ENCODE data around the gene NSMCE4A. TPM values are rescaled to one million over a fixed set of nuclear protein-coding genes. Genes with fewer than 3 reads are reported as not detected.

Gene NSMCE4A
- total and polyA plus RNA-seq, 9 of the 15 experiments (the other 6 are each of a cell fraction or from before 2014, with no cell fraction given): 8.4 to 88.5 (median 46.4) TPM

DNA sequence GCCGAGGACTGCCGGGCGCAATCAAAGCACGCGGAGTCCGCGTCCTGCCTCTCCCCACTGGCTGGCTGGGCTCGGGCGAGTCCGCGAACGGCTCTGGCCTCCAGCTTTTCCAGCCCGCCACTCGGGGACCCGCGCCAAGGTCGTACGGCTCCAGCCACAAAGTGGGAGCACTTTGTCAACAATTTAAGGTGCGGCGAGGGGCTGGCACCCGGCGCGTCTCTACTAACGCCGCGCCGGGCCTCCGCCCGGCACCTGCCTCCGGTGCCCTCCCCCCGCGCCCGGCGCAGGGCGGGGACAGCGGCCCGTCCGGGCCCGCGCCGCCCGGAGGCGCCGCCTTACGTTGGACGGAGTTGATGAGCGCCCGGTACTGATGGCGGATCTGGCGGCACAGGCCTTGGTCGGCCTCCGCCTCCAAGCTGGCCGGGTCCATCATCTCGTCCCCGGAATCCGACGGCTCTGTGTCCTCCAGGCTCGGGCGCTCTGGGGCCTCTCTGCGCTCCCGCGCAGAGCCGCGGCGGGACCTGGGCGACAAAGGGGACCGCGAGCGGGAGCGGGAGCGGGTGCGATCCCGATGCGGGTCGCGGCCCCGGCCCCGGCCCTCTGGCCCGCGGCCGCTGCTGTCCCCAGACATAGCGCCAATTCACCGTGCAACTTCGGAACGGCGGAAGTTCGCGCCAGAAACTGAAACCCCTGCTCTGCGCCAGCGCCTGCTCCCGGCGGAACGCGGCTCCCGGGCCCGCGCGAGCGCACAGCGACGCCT, at the start of gene NSMCE4A (continued):
- TF ChIP-seq RBM17 (IDR thresholded peaks at IDR 0.05; ENCODE audit: borderline replicate concordance, low read depth, low read length): no peak
- TF ChIP-seq, protein P1, sequence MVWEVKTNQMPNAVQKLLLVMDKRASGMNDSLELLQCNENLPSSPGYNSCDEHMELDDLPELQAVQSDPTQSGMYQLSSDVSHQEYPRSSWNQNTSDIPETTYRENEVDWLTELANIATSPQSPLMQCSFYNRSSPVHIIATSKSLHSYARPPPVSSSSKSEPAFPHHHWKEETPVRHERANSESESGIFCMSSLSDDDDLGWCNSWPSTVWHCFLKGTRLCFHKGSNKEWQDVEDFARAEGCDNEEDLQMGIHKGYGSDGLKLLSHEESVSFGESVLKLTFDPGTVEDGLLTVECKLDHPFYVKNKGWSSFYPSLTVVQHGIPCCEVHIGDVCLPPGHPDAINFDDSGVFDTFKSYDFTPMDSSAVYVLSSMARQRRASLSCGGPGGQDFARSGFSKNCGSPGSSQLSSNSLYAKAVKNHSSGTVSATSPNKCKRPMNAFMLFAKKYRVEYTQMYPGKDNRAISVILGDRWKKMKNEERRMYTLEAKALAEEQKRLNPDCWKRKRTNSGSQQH (CRISPR knock-in tag; IDR thresholded peaks at IDR 0.05): no peak
- TF ChIP-seq ZNF778 (CRISPR knock-in tag; IDR thresholded peaks at IDR 0.05): no peak
- TF ChIP-seq ESRRB (CRISPR knock-in tag; IDR thresholded peaks at IDR 0.05; ENCODE audit: borderline replicate concordance): no peak
- TF ChIP-seq ZNF696 (CRISPR knock-in tag; conservative IDR thresholded peaks at IDR 0.05): no peak
- TF ChIP-seq PTTG1 (tag; IDR thresholded peaks at IDR 0.05; ENCODE audit: low read depth): no peak
- TF ChIP-seq, protein P2, sequence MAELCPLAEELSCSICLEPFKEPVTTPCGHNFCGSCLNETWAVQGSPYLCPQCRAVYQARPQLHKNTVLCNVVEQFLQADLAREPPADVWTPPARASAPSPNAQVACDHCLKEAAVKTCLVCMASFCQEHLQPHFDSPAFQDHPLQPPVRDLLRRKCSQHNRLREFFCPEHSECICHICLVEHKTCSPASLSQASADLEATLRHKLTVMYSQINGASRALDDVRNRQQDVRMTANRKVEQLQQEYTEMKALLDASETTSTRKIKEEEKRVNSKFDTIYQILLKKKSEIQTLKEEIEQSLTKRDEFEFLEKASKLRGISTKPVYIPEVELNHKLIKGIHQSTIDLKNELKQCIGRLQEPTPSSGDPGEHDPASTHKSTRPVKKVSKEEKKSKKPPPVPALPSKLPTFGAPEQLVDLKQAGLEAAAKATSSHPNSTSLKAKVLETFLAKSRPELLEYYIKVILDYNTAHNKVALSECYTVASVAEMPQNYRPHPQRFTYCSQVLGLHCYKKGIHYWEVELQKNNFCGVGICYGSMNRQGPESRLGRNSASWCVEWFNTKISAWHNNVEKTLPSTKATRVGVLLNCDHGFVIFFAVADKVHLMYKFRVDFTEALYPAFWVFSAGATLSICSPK (IDR thresholded peaks at IDR 0.05; ENCODE audit: borderline replicate concordance): no peak
- TF ChIP-seq ZNF507 (tag; conservative IDR thresholded peaks at IDR 0.05): no peak
- no peak for TF ChIP-seq ZKSCAN1 (IDR thresholded peaks at IDR 0.05; ENCODE audit: low read depth, low read length)
- TF ChIP-seq LARP7 (IDR thresholded peaks at IDR 0.05): no peak
- TF ChIP-seq, protein P3, sequence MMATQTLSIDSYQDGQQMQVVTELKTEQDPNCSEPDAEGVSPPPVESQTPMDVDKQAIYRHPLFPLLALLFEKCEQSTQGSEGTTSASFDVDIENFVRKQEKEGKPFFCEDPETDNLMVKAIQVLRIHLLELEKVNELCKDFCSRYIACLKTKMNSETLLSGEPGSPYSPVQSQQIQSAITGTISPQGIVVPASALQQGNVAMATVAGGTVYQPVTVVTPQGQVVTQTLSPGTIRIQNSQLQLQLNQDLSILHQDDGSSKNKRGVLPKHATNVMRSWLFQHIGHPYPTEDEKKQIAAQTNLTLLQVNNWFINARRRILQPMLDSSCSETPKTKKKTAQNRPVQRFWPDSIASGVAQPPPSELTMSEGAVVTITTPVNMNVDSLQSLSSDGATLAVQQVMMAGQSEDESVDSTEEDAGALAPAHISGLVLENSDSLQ (IDR thresholded peaks at IDR 0.05): no peak
- TF ChIP-seq GABPB2 (CRISPR knock-in tag; conservative IDR thresholded peaks at IDR 0.05): no peak
- TF ChIP-seq ILK (tag; IDR thresholded peaks at IDR 0.05; ENCODE audit: borderline replicate concordance, low read depth): no peak
- TF ChIP-seq BDP1 (IDR thresholded peaks at IDR 0.05; ENCODE audit: insufficient read depth, insufficient read length): no peak
- TF ChIP-seq TBL1XR1 (IDR thresholded peaks at IDR 0.05; ENCODE audit: low read length in 2 of 2): no peak
- TF ChIP-seq, protein P4, sequence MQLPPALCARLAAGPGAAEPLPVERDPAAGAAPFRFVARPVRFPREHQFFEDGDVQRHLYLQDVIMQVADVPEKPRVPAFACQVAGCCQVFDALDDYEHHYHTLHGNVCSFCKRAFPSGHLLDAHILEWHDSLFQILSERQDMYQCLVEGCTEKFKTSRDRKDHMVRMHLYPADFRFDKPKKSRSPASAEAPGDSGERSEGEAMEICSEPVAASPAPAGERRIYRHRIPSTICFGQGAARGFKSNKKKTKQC (CRISPR knock-in tag; IDR thresholded peaks at IDR 0.05): no peak
- TF ChIP-seq LCOR (CRISPR knock-in tag; IDR thresholded peaks at IDR 0.05): no peak
- peak; percentile 88 for TF ChIP-seq ZFX (CRISPR knock-in tag; IDR thresholded peaks at IDR 0.05)
- peak; percentile 84 for TF ChIP-seq RBFOX2 (IDR thresholded peaks at IDR 0.05; ENCODE audit: low read depth, low read length)
- no peak for TF ChIP-seq SMARCB1 (IDR thresholded peaks at IDR 0.05; ENCODE audit: insufficient read length, low read depth)
- peak; percentile 60 for TF ChIP-seq KDM5B (IDR thresholded peaks at IDR 0.05; ENCODE audit: insufficient replicate concordance, low read depth, low read length)
- TF ChIP-seq CREM (IDR thresholded peaks at IDR 0.05; ENCODE audit: low read depth): no peak
- no peak for TF ChIP-seq HLTF (IDR thresholded peaks at IDR 0.05)

Data from K562 (cell line).